Hindlimb muscle (tissue), 1 donor: ENCODE results near the gene SECTM1. TPM values are rescaled to one million over a fixed set of nuclear protein-coding genes. Genes with fewer than 3 reads are reported as not detected.
A peak's percentile ranks its signal among the peaks of the same experiment; 100 is the strongest.
"Not testable (repeated sequence)": the region's sequence is repeated elsewhere in the genome, so short reads cannot be mapped to it uniquely, and the experiment has no call there.

Experiments used
- DNase-seq: peaks from one replicate; pipeline ENCODE4 v3.0.0-alpha.2; 2013
- polyA plus RNA-seq: library from polyadenylated mRNA; unstranded; fragments of 120-200 nt; gene quantifications from one replicate; pipeline ENCODE4 v1.2.1, GENCODE V29; 2013; ENCODE audit not compliant: insufficient read length

Gene SECTM1
- polyA plus RNA-seq, 1 donor = 5.5 TPM

DNA sequence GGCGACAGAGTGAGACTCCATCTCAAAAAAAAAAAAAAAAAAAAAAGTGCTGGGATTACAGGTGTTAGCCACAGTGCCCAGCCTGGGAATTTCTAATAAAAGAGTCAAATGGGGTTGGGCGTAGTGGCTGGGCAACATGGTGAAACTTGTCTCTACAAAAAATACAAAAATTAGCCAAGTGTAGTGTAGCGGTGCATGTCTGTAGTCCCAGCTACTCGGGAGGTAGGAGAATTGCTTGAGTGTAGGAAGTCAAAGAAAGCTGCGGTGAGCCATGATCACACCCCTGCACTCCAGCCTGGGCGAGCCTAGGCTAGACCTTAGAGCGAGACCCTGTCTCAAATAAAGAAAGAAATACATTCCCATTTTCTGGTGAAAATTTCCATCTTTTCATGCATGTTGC lies 35.6 kb upstream of the SECTM1 start:
- DNase-seq = no peak

DNA sequence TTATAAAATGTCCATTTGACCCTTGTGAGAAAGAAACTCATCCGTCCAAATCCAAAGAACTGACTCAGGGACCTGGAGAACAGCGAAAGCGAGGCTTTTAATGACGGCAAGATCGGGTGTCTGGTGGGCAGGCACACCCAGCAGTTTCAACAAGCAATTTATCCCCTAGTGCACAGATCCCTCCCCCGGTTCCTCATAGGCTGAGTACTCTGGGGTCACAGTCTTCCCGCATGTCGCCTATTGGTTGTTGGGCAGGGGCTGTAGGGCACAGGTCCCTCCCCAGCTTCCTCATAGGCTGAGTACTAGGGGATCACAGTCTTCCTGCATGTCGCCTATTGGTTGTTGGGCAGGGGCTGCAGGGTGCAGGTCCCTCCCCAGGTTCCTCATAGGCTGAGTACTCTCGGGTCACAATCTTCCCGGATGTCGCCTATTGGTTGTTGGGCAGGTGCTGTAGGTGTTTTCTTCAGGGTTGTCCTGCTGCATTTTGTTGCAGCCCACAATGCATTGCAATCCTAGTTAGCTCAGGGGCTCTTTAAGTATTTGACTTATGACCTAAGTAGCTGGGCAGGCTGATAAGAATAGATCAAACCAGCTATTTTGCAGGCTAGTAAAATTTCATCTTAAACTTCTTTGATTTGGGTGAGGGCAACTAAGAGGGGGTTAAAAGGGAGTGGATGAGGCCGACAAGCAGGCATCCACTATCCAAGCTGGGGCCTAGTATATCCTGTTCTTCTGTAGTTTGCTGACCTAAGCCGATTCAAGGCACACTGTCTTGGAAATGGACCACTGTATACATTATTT lies 34.4 kb upstream of the SECTM1 start:
- no peak for DNase-seq

DNA sequence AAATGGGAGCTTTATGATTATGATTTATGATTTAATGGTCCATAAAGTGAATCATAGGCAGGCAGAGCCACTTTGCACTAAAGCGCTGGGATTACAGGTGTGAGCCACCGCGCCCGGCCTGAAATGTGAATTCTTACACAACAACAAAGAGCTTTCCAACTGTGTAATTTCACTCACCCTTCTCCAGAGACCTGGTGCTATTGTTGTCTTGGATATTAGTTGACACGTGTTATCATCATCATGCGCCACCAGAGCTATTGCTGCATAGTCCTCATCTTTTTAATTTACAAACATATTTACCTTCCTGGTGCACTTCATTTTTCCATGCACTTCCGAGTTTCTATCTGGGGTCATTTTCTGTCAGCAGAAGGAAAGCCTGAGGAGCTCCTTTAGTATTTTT lies 33.2 kb upstream of the SECTM1 start:
- DNase-seq = no peak

DNA sequence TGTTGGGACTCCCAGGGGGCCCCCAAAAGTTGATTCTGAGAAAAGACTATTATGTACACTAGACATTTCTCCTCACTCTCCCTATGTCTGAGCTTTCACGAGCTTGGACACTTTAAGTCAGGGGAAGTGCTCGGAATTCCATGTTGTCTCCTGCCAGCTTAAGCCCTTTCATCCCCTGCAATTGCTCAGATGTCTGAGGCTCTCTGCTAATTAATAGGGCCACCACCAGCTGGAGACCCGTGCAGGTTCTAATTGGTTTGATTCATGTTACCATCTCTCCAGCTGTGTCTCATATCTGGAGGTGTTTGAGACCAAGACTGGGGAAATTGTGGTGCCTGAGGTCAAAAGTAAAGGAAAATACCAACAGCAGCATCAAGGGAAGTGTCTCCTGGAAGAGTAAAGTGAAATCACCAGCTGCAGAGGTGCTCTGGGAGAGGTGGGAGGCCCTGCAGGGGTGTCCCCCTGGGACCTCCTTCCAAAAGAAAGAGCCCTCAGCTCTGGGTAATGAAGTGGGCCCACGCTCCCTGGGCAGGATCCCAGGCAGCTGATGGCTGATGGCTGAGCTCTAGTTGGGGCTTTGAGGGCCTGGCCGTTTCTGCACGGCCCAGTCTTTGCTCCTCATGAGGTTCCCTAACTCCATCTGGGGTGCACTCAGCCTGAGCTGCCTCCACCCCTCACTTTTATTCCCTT lies 32.2 kb upstream of the SECTM1 start:
- DNase-seq = no peak

DNA sequence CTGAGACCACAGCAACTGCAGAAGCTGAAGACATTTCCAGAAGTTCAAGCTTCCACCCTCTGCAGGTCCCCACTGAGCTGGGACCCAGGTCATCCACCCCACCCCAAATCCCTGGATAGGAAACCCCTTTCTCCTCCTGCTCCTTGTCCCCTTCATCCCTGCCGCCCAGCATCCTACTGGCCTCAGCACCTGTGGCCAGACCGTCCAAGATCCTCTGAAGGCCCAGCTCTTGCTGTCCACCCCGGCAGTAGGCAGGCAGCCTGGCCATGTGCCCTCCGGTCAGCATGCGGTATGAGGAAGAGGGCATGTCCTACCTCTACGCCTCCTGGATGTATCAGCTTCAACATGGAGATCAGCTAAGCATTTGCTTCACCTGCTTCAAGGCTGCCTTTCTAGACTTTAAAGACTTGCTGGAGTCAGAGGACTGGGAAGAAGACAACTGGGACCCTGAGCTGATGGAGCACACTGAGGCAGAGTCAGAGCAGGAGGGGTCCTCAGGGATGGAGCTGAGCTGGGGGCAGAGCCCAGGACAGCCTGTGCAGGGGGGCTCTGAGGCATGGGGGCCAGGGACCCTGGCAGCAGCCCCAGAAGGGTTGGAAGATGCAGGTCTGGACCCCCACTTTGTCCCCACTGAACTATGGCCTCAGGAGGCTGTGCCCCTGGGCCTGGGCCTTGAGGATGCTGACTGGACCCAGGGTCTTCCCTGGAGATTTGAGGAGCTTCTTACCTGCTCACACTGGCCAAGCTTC lies 28.5 kb upstream of the SECTM1 start:
- DNase-seq = no peak

DNA sequence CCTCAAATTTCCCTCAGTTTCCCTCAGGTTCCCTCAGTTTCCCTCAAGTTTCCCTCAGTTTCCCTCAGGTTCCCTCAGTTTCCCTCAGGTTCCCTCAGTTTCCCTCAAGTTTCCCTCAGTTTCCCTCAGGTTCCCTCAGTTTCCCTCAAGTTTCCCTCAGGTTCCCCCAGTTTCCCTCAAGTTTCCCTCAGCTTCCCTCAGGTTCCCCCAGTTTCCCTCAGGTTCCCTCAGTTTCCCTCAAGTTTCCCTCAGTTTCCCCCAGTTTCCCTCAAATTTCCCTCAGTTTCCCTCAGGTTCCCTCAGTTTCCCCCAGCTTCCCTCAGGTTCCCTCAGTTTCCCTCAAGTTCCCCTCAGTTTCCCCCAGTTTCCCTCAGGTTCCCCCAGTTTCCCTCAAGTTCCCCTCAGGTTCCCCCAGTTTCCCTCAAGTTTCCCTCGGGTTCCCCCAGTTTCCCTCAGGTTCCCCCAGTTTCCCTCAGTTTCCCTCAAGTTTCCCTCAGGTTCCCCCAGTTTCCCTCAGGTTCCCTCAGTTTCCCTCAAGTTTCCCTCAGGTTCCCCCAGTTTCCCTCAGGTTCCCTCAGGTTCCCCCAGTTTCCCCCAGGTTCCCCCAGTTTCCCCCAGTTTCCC lies 26.0 kb upstream of the SECTM1 start:
- not testable (repeated sequence) for DNase-seq

DNA sequence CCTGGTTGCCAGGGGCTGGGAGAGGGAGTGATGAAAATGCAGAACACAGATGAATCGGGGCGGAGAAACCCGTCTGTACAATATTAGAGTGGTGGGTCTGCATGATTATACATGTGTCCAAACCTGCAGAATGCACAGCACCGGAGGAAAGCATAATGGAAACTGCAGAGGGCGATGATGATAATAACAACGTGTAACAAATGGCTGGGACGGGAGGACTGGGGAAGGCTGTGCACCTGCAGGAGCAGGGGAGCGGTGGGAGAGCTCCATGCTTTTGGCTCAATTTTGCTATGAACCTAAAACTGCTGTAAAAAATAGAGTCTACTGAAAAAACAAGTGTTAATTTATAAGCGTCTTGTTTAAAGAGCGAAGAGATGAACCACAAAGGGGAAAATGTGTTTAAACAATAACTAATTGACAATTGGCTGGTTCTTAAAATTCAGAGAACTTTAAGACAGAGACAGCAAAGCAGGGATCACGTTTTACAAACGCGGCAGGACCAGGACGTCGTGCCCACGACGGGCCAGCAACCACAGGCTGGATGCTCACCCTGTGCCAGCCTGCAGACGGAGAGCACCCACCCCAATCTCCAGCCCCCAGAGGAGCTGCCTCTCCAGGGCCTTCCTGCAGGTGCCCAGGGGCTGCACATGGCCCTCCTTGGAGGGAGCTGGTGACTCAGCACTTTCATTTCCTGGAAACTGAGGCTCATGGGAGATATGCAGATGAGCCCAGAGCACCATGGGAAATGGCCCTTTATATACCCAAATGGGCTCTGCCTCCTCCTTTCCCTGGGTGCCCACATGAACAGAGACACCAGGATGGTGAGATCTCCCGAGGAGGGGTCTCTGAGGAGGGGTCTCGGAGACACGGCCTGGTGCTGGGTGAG lies 25.1 kb upstream of the SECTM1 start, which contains the start of gene TEX19:
Gene TEX19 (plus strand): TSS at position 783 of the 886 bp plus-strand sequence. CDS start 2,904 bp downstream, outside the sequence.
- no peak for DNase-seq

DNA sequence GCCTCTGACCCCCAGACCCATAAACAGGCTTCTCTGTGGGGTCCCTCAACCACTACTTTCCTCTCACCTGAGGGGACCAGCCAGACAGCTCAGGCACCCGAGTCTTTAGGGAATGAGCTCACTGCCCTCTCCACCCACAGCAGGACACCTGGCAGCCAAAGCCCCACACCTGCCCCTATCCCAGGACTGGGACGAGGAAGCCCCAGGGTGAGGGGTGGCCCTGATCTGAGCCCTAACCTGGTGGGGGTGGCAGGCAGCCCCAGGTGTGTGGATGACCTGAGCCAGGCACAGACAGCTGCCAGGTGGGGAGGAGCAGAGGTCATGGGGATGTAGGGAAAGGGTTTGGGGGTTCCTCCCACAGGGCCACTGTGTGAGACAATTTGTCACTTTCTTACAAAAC lies 23.8 kb upstream of the SECTM1 start:
- no peak for DNase-seq

DNA sequence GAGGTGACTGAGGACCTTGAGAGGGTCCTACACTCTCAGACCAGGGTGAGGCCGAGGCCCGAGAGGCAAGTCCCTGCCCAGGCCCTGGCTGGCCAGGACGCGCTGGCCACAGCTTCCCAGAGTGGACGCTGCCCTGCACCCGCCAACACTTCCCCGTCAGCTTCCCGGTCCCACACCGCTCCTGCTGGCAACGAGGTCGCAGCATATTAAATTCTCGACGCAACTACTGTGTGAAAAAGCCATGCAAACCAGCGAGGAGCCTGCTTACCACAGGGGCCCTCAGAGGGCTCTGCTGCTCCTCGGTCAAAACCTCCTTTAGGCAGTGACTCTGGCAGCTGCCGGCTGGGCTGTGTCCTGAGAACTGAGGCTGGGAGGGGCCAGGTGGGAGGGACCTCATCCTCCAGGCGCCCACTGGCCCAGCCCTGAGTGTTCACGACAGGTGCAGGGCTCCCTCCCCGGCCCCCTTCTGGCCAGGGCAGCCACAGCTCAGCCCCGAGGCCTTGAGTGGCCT lies 23.3 kb upstream of the SECTM1 start:
- DNase-seq = no peak

DNA sequence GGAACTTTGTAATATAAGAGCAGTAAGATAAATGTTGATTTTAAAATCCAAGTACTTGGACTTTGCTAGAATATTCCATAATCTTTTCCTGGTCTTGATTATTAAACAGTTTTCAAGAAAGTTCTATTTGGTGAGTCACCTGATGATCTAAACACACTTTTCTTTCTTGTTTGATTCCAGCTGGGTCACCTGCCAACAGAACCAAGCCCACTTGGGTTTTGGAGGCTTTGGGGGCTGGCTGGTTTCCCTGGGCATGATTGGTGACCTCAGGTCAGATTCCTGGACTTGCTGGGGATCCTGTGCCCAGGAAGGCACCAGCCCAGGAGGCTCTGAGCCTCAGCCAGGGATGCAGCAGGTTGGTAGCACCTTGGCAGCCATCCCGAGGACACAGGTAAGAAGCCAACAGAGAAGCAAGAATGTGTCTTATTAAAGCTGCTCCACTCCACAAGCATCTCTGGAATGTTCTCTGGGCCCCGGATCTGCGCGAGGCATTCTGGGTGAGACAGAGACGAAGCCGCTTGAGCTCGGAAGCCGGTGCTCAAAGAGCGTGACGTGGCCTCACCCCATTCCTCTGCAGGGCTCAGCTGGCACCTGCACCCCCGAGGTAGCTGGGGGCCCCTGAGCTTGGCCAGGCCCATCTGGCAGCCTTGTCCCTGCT lies 22.3 kb upstream of the SECTM1 start:
- DNase-seq = peak; percentile 67

DNA sequence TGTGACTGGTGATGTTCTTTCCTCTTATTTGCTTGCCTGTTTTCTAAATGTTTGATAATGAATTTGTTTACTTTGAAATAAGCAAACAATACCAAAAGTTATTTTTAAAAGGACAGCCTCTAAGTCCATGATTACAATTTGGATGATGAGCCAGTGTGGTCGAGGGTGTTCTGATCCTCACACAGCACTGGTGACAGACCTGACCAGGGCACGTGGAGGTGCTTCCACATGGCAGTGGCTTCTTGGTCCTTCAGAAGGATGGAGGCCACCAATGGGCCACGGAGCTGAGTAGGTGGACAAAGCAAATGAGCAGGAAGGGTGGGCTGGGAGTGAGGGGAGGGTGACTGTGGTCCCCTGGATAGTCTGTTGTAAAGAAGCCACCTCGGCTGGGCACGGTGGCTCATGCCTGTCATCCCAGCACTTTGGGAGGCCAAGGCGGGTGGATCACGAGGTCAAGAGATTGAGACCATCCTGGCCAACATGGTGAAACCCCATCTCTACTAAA lies 21.3 kb upstream of the SECTM1 start:
- DNase-seq = no peak

DNA sequence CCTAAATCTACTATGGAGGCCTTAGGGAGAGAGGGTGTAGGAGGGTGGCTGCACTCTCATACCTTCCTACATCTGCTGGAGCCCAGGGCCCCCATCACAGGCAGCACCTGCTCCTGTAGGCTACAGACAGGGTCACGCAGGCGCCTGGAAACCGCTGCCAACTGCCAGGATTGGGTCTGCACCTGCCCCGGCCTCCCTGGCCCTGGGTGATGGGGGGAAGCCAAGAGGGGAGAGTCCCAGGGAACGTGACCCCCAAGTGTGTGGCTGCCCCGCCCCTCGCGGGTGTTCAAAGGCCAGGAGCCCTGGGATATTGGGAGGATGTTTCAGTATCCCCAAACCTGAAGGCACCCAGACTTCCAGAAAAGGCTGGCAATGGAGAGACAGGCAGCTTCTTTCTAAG lies 19.9 kb upstream of the SECTM1 start:
- no peak for DNase-seq

DNA sequence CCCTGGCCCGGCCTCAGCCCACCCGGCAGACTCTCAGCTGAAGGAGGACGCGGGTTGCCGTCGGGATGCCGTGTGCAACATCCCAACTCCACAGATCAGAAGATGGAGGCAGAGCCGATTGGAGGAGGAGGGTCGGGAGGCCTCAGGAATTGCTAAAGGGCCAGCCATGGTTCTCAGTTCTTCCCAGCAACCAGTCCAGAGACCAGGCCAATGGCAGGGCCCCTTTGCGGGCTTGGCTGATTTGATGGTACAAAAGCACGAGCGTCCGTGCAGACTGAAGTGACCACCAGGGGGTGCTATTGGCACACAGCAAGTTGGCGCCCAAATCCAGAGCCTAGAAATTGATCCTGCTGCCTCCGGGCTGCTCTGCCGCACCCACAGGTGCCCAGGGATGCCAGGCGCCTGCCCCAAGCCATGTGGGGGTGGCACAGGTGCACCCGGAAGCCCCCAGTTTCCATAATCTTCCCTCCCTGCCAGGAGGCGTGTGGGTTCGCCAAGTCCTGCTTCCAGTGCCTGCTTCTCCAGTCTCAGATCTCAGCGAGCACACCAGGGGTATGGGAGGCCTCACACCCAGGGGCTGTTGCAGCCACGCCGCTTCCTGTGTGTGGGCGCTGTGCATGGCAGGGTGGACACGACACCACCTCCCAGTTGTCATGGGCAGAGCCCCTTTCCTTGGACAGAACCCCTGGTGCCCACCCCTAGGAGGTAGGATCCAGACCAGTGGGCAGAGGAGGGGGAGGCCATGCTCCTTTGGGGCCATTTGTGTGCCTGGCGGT lies 18.3 kb upstream of the SECTM1 start:
- DNase-seq = peak; percentile 87

DNA sequence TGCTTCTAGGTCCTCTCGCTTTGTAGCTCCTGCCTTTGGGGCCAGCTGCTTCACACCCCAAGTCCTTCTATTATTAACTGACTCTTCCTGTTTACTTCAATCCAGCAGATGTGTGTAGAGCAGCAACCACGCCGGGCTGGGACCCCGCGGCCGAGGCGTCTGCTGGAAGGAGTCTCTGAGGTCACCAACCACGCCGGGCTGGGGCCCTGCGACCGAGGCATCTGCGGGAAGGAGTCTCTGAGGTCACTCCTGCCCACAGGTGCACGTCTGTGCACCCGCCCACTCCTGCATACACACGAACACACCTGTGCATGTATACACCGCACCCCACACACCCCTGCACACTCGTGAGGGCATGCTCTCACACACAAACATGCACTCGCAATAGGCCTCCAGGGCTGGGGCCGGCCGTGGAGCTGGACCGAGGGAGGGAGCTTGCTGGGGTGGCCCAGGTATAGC lies 17.7 kb upstream of the SECTM1 start:
- no peak for DNase-seq

DNA sequence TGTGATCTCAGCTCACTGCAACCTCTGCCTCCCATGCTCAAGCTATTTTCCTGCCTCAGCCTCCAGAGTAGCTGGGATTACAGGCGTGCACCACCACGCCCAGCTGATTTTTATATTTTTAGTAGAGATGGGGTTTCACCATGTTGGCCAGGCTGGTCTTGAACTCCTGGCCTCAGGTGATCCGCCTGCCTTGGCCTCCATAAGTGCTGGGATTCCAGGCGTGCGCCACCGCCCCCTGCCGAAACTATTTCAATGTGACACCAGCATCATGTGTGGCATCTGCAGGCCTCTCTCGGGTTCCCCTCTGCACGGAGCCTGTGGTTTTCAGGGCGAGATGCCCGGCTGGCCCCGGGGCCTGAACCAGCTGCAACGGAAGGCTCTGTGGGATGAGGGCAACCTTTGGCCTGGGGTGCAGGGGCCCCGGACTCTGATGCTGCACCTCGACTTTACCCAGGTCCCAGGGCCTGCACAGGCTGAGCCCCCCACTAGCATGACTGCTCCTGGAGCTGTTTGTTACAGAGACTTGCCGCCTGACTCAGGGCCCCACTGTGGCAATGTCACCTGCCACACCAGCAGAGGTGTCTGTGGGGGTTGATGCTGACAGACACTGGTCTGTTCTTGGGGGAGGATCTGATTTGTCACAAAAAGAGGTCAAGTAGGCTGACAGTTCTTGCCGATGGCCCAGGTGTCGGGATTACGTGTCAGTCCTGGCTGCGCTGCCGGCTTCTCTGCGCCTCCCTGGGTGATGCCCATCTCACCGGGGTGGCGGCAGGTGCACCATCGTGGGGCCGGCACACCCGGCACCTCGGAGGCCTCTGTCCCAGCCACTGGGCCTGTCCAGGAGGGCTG lies 16.8 kb upstream of the SECTM1 start:
- DNase-seq = no peak

DNA sequence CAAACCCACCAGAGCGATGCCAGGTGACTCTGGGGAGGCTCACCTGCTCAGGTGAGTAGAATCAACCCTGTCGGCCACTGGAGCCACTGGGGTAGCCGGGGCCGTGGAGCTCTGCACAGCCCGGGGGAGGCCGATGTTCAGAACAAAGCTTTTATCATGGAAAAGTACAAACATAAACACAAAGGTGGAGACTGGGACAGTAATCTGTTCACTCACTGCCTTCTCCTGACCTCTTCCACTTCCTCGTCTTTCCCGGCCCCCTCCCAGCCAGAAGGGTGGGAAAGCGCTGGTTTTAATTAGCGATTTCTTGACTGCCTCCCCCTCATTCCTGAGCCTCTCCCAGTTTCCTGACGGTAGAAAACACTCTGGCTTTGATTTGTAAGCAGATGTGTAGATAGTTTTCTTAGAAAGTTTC lies 15.7 kb upstream of the SECTM1 start:
- no peak for DNase-seq

DNA sequence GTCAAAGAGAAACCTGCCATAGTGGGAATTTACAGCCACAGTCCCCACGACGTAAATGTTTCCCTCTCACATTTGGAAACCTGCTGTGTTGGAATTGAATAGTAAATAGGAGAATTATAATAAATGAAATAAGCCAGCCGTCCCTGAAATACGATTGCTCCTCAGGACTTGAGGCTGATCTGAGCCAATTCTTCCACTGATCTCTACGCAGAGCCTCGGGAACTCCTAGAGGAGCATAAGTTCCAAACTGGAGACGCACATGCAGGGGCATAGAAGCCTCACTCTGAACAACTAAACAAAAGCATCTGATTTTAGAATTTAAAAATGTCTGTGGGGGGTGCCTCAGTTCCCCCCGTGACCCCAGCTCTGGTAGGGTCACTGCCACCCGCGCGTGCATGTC lies 15.3 kb upstream of the SECTM1 start:
- no peak for DNase-seq

DNA sequence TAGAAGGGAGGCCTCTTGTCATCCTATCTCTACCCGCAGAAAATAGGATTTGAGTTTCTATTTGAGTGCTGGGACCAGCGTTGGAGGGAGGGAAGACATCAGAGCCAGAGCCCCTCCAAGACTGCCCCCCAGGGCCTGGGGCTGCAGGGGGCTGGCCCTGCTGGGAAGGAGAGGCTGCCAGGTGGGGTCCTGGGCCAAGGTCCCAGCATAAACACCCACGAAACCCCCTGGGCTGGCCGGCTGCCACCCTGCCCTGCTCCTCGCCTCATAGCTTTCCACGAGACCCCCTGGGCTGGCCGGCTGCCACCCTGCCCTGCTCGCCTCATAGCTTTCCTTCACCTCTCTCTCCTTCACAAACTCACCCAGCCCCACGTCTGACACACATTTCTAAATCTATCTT lies 14.9 kb upstream of the SECTM1 start:
- no peak for DNase-seq

DNA sequence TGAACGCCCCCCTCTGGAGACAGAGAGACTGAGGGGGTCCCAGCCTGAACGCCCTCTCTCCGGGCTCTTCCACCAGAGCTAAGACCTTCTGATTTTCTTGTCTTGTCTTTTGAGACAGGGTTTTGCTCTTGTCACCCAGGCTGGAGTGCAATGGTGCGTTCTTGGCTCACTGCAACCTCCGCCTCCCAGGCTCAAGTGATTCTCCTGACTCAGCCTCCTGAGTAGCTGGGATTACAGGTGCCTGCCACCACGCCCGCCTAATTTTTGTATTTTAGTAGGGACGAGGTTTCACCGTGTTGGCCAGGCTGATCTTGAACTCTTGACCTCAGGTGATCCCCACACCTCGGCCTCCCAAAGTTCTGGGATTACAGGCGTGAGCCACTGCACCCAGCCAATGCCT lies 14.4 kb upstream of the SECTM1 start:
- DNase-seq = not testable (repeated sequence)
